Smooth muscle cell (in vitro differentiated cells): Measurements from ENCODE around the gene KLHL22. TPM values are rescaled to one million over a fixed set of nuclear protein-coding genes. Genes with fewer than 3 reads are reported as not detected.

ENCODE experiments used
- DNase-seq: peaks from one replicate; lab custom pipeline; 2025; ENCODE audit not compliant: unreplicated experiment; lab: John Stamatoyannopoulos, UW
- H2AFZ ChIP-seq: fragments of 200-600 bp; sonication (generic); 2 replicates; pipeline ENCODE4 v1.6.0; 2016; ENCODE audit warnings: antibody characterized with exemption, low read depth, mild to moderate bottlenecking
- H3F3A ChIP-seq: fragments of 200-600 bp; sonication (generic); 2 replicates; pipeline ENCODE4 v1.6.0; 2017; ENCODE audit warnings: antibody characterized with exemption, low read depth
- H3K27ac ChIP-seq: fragments of 200-600 bp; sonication (generic); 2 replicates; pipeline ENCODE4 v1.5.1; 2016; ENCODE audit warnings: low read depth, mild to moderate bottlenecking
- H3K27me3 ChIP-seq: fragments of 200-600 bp; sonication (generic); 2 replicates; pipeline ENCODE4 v1.6.1; 2016; ENCODE audit warnings: low read depth, mild to moderate bottlenecking
- H3K36me3 ChIP-seq: fragments of 200-600 bp; sonication (generic); 2 replicates; pipeline ENCODE4 v1.5.1; 2016; ENCODE audit warnings: low read depth
- H3K4me1 ChIP-seq: fragments of 200-600 bp; sonication (generic); 2 replicates; pipeline ENCODE4 v1.5.1; 2016; ENCODE audit warnings: low read depth
- H3K4me2 ChIP-seq: fragments of 200-600 bp; sonication (generic); 2 replicates; pipeline ENCODE4 v1.6.0; 2016; ENCODE audit warnings: mild to moderate bottlenecking
- H3K4me3 ChIP-seq: fragments of 200-600 bp; sonication (generic); 2 replicates; pipeline ENCODE4 v1.5.1; 2016; ENCODE audit warnings: mild to moderate bottlenecking
- H3K79me2 ChIP-seq: fragments of 200-600 bp; sonication (generic); 2 replicates; pipeline ENCODE4 v1.6.0; 2016; ENCODE audit warnings: low read depth, mild to moderate bottlenecking
- H3K9ac ChIP-seq: fragments of 200-600 bp; sonication (generic); 2 replicates; pipeline ENCODE4 v1.6.0; 2016; ENCODE audit warnings: low read depth
- H3K9me3 ChIP-seq: fragments of 200-600 bp; sonication (generic); replicated peaks from 2 replicates; pipeline ENCODE4 v1.5.1; 2016; ENCODE audit warnings: low read depth
- H4K20me1 ChIP-seq: fragments of 200-600 bp; sonication (generic); 2 replicates; pipeline ENCODE4 v1.6.0; 2016; ENCODE audit warnings: low read depth
- CTCF ChIP-seq: fragments of 200-600 bp; sonication (generic); IDR thresholded peaks from 2 replicates; pipeline ENCODE4 v1.5.1; 2017; ENCODE audit warnings: borderline replicate concordance, mild to moderate bottlenecking, antibody characterized with exemption; ENCODE audit not compliant: insufficient read depth, poor library complexity, severe bottlenecking
- WGBS: methylation state at CpG from one replicate; pipeline ENCODE4 v1.1.7; 2016; ENCODE audit warnings: low lambda C conversion rate; 5-methylcytosine and 5-hydroxymethylcytosine counted together
- polyA plus RNA-seq: library from polyadenylated mRNA; unstranded; fragments of >200 nt; fragmentation: Nextera tagmentation; extraction: Ambion mirVana; gene quantifications from 2 replicates; pipeline ENCODE4 v1.2.1, GENCODE V29; 2016
- total RNA-seq: library from RNA; depleted of rRNA; stranded (reverse); fragments of >200 nt; gene quantifications from 2 replicates; pipeline ENCODE4 v1.2.3, GENCODE V29; 2014

KLHL22 gene
- total and polyA plus RNA-seq, 2 experiments from 2014 or later, result 17.1 to 27.3 TPM

DNA sequence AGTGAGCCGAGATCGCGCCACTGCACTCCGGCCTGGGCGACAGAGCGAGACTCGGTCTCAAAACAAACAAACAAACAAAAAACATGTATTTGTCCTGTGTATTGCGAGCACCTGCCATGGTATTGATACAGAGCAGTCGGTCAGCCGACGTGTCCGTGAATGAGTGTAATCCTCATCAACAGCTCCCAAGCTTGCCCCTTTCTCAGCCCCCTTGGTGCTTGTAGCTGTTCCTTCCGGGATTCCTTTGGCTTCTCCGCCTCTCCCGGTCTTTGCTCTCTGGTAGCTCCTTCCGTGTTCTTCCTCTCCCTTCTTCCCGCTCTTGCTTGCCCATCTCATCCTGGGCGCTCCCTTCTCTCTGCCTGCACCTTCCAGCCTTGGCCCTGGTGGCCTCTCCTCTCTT, 90.7 kb downstream of the KLHL22 start:
- no peaks in the 10 kb centered on the region for H3K36me3 ChIP-seq
- H3K27me3 ChIP-seq, result no peaks in the 10 kb centered on the region
- H3K4me1 ChIP-seq, result no peaks in the 10 kb centered on the region
- H3K79me2 ChIP-seq, result peaks cover 1% of the 10 kb centered on the region
- no peak overlapping the region for H2AFZ ChIP-seq
- TF ChIP-seq CTCF, result no peak
- no peaks in the 10 kb centered on the region for H3F3A ChIP-seq
- H3K9me3 ChIP-seq, result no peaks in the 10 kb centered on the region
- whole genome bisulfite sequencing, result 92% methylated on average over 18 of the region's 18 CpGs
- H3K4me2 ChIP-seq, result no peak overlapping the region
- H4K20me1 ChIP-seq, result peaks cover 14% of the 10 kb centered on the region
- no peak overlapping the region for H3K9ac ChIP-seq
- no peak for DNase-seq
- no peak overlapping the region for H3K27ac ChIP-seq
- no peak overlapping the region for H3K4me3 ChIP-seq

- no peak overlapping the region for H3K4me2 ChIP-seq
- no peak overlapping the region for H3K27ac ChIP-seq
- no peak for DNase-seq
- no peak overlapping the region for H2AFZ ChIP-seq
- H3K27me3 ChIP-seq, result no peaks in the 10 kb centered on the region
- H3K9ac ChIP-seq, result no peak overlapping the region
- no peaks in the 10 kb centered on the region for H3F3A ChIP-seq
- H3K79me2 ChIP-seq, result peaks cover 12% of the 10 kb centered on the region
- H3K36me3 ChIP-seq, result no peaks in the 10 kb centered on the region
- 89% methylated on average over 4 of the region's 6 CpGs for WGBS
- no peaks in the 10 kb centered on the region for H3K4me1 ChIP-seq
- no peak overlapping the region for H3K4me3 ChIP-seq
- peaks cover 25% of the 10 kb centered on the region for H4K20me1 ChIP-seq
- H3K9me3 ChIP-seq, result no peaks in the 10 kb centered on the region
- no peak for TF ChIP-seq CTCF
These were observed 91.8 kb downstream of the KLHL22 start for GRCh38 chr22:20403779-20404140.

DNA sequence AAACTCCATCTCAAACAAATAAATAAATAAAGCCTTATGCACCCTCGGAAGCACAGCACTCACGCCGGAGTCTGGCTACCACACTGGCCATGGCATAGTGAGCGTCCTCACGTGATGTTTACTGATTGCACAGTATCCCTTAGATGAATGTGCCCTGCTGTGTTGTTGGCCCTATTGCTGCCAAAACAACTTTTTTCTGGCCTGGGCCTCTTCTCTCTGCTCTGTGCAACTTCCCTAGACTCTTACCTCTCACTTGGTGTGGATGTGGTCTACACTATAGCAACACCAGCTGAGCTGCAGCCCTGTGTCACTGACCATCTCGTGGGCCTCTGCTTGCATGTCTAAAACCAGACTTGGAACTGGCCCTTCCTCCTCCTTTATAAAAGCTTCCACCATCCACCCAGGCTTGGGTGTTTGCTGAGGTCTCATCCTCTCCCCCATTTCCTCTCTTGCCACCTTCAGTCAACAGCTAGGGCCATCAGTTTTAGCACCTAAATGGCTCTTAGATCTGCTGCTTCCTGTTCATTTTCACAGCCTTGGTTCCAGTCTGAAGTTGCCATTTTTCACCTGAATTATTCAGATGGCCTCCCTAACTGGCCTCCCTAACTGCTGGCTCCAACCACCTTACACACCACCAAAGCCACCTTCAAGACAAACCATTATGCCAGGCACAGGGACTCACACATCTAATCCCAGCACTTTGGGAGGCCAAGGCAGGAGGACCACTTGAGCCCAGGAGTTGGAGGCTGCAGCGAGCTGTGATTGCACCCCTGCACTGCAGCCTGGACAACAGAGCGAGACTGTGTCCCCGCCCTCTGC, 92.4 kb downstream of the KLHL22 start:
- H2AFZ ChIP-seq, result no peak overlapping the region
- no peak for DNase-seq
- no peak overlapping the region for H3K27ac ChIP-seq
- no peaks in the 10 kb centered on the region for H3K27me3 ChIP-seq
- no peaks in the 10 kb centered on the region for H3K9me3 ChIP-seq
- peaks cover 26% of the 10 kb centered on the region for H4K20me1 ChIP-seq
- H3K79me2 ChIP-seq, result peaks cover 17% of the 10 kb centered on the region
- 94% methylated on average over 7 of the region's 9 CpGs for WGBS
- no peaks in the 10 kb centered on the region for H3K36me3 ChIP-seq
- no peak overlapping the region for H3K9ac ChIP-seq
- no peak overlapping the region for H3K4me2 ChIP-seq
- TF ChIP-seq CTCF, result no peak
- no peaks in the 10 kb centered on the region for H3F3A ChIP-seq
- no peaks in the 10 kb centered on the region for H3K4me1 ChIP-seq
- H3K4me3 ChIP-seq, result no peak overlapping the region
